Measurements from ENCODE around the gene DRP2.
"Not testable (repeated sequence)": the region's sequence is repeated elsewhere in the genome, so short reads cannot be mapped to it uniquely, and the experiment has no call there.

DRP2 gene, protein sequence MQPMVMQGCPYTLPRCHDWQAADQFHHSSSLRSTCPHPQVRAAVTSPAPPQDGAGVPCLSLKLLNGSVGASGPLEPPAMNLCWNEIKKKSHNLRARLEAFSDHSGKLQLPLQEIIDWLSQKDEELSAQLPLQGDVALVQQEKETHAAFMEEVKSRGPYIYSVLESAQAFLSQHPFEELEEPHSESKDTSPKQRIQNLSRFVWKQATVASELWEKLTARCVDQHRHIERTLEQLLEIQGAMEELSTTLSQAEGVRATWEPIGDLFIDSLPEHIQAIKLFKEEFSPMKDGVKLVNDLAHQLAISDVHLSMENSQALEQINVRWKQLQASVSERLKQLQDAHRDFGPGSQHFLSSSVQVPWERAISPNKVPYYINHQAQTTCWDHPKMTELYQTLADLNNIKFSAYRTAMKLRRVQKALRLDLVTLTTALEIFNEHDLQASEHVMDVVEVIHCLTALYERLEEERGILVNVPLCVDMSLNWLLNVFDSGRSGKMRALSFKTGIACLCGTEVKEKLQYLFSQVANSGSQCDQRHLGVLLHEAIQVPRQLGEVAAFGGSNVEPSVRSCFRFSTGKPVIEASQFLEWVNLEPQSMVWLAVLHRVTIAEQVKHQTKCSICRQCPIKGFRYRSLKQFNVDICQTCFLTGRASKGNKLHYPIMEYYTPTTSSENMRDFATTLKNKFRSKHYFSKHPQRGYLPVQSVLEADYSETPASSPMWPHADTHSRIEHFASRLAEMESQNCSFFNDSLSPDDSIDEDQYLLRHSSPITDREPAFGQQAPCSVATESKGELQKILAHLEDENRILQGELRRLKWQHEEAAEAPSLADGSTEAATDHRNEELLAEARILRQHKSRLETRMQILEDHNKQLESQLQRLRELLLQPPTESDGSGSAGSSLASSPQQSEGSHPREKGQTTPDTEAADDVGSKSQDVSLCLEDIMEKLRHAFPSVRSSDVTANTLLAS

DNA sequence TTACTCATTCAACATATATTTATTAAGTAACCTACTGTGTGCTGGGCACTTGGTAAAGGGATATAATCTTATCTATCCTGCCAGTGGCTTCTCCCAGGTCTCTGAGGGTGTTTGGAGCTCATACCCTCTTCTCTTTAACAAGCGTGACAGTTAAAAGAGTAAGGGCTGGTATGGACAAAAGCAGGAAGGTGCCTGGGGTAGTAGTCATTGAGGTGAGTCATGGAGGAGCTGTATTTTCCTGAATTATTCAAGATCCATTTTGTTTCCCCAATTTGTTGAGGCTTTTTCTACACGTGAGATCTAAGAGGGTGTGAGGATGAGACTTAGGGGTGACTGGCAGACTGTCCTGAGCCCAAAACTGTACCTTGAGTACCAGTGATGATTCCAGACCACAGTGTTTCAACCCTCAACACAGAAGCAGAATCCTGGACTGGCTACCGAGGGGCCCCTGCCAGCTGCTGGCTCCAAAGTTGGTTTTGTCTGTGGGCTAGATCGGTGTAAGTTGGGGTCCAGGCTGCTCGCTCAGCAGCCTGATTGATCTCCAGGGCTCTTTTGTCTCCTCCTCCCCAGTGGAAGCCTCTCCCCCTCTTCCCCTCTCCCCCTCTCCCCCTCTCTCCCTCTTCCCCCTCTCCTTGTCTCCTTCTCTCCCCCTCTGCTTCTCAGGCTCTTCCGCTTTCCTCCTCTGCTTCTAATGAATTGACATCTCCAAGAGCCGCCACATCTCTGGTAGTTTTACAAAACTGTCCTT, at the start of gene DRP2:
Gene DRP2 (plus strand): TSS at position 671 of the 748 bp plus-strand sequence. CDS start 11,862 bp downstream, outside the sequence.
- DNase-seq, result no peak

DNA sequence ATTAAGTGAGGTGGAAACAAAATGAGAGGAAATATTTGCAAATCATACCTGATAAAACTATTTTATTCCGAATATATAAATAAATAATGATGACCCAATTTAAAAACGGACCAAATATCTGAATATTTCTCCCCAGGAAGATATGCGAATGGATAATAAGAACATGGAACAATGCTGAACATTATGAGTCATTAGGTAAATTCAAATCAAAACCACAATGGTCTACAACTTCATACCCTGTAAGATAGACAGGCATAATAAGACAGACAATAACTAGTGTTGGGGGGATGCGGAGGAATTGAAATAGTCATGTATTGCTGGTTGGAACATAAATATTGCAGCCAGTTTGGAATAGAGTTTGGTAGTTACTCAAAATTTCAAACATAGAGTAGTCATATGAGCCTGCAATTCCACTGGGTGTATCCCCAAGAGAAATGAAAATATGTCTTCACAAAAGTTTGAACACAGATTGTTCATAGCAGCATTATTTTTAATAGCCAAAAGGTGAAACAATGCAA, 47.6 kb upstream of the DRP2 start:
- DNase-seq, result no peak

DNA sequence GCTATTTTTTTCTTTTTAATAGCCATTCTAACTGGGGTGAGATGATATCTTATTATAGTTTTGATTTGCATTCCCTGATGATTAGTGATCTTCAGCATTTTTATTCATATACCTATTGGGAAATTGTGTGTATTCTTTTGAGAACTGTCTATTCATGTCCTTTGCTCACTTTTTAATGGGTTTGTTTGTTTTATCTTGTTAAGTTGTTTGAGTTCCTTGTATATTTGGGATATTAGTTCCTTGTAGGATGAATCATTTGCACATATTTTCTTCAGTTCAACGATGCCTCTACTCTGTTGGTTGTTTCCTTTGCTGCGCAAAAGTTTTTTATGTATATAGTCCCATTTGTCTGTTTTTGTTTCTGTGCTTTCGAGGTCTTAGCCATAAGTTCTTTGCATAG, 43.1 kb upstream of the DRP2 start:
- no peak for DNase-seq

DNA sequence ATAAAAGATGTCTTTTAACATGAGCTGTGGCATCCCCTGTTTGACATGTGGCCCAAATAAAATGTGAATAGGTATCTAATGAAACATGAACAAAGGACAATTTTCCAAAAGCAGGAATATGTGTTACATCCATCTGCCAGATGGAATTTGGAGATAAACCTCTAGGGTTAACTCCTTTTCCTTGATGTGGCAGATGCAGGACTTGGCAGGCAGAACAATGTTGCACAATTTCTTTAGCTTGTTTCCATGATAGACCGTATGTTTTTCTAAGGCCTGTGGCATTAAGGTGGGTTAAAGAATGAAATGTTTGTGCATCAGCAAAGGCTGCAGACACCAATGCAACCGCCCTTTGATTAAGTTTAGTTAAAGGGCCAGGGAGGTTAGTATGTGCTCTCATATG, 34.7 kb upstream of the DRP2 start:
- not testable (repeated sequence) for DNase-seq

DNA sequence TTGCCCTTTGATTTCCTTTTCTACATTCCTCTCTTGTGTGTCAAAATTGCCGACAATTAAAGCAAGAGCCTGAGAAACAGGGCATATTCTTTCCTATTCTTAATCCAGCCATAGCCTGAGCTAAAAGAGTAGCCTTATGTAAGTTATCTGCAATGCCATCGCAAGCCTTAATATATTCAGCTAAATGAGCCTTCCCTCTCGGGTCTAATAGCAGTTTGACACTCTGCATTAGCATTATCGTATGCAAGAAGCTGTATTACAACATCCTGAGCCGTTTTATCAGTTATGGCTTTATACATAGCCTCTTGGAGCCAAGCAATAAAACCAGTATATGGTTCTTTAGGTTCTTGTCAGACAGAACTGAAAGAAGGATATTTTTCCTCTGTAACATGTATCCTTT, 31.6 kb upstream of the DRP2 start:
- DNase-seq, result not testable (repeated sequence)

DNA sequence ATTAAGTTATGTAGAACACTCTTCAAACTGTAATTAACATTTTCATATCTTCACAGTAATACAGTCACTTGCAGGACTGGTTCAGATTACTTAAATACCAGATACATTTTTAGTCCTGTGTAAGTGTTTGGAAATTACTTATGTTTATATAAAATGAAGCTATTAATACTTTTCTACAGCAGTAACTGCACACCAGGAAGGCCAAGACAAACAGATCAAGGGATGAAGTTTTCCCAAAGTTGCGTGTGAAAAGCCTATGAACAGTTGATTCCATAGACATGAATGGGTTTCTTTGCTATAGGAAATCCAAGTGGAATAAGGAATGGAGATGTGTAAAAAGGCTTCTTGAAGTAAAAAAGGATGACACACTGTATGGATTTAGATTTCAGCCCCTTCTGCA, 28.9 kb upstream of the DRP2 start:
- DNase-seq, result no peak

DNA sequence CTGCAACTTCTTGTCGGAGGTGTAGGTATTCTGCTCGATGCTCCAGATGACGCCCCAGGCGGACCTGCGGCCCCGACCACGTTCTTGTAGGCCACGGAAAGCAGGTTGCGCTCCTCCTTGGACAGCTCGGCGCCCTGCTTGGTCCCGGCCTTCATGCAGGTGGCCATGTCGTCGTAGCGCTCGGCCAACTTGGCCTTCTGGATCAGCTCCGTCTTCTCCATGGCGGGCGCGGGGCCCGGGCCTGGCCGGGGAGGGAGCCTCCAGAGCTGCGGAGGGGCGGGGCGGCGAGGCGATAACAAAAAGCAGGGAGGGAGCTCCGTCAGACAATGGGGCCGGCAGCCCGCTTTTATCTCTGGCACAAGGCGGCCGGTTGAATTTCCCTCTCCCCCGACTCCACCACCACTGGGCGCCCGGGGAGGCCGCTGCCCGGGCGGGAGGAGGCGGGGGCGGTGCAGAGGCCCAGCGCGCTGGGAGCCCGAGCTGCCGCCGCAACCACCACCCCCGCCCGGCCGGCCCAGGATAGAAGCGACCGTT, 28.3 kb upstream of the DRP2 start:
- no peak for DNase-seq

DNA sequence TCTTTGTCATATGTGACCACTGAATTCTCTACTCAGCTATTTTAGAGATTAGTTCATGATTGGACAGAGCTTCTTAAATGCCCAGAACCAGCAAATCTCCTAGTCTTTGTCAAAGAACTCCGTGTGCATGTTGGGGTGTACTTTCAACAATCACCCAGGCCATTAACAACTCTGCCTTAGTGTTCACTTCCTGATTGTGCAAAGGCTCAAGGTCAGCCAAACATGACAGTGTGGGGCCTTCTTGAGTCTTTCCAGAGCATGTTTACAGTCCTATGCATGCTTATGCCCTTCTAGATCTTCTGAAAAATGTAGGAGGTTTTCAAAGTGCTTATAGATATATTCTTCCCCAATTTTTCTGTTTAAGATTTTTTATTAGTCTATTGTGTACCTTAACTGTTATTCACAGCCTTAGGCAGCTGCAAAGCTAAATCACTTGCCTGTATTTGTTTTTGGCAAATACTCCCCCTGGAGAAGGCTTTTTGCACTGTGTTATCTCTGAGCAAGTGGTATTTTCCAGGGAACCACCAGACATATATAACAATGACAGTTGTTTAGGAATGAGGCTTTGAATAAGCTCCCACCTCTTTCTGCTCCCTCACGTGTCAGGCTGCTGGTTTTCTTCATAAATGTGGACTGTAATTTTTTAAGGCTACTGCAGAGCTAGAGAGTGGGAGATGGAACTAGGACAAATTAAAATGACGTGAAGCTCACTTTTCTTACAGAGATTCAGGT, 24.0 kb upstream of the DRP2 start:
- DNase-seq, result no peak

DNA sequence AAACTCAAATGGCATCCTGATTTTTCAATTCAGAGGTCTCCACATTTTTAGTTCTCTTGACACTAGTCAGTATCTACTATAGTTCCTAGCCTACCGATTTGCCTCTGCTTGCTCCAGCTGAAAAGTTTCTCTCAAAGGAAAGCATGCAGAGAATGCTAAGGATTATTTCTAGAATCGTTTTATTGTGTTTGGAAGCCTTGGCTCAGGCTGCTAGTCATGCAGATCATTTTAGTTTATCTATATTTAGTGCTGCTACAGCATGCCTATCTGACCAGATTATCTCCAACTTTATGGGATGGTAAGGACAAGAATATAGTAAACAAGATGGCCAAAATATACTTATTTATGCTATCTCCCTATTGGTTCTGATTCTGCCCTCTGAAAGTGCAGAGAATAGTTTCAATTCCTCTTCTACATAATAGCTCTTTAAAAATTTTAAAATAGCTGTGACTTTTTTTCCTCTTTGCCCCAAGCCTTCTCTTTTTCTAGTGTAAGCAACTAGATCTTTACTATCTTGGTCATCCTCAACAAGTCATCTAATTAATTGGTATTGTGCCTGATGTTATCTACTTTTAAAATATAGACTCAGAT, 15.7 kb upstream of the DRP2 start:
- no peak for DNase-seq

DNA sequence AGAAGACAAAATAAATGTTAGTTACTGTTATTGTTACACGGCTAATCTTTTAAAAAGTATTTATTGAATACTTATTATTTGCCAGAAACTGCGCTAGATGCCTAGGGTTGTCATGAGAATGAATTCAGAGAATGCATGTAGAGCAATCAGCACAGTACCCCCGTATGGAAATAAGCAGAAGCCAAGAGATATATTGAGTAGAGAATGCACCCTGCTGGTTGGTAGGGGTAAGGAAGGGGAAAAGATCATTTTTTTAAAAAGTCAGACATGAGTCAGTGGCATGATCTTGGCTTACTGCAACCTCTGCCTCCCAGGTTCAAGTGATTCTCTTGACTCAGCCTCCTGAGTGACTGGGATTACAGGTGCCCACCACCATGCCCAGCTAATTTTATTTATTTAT, 13.1 kb upstream of the DRP2 start:
- no peak for DNase-seq

DNA sequence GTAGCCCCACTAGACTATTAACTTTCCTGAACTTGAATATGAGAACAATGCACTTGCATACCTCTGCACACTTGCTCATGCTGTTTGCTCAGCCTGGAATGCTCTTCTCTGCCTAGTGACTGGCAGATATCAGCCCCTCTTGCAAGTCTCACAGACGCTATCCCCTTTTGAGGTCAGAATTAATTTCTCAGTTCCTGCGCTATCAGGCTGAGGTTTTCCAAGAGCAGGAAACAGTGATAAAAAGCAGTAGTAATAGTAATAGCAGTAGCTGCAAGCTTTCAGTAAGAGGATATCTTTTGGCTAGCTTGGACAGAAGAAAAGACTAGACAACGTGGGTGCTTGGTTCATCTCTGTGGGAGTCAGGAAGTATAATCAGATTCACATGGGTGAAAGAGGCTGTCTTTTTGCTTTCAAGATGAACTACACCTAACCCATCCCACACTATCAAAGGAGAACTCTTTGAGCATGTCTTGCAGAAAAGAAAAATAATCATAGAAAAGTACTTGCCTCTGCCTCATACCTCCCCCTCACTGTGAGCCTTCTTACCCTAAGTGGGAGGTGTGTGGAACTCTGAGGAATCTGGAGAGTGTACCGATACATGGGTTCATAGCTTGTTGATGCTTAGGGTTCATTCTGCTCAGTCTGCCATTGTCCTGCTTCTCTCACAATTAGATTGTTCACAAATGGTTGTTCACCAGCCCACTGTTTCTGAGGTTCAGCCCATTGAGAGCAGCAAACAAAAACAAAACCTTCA, 11.3 kb upstream of the DRP2 start:
- DNase-seq, result no peak

DNA sequence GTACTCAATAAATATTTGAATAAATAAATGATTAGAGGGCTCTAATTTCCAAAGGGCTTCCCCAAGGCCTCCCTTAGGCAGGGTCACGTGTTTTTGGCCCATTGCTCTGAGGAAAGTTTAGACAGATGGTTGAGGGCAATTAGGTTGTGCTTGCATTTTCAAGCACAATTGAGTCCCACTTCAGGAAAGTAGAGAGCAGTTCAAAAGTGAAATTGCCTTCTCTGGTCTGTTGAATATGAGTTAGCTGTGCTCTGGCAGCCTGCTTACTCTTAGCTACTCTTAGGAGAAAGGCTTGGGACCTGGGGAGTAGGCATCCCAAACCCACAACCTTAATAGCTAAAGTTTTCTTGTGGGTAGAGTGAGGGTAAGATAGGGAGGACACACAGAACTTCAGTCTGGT, 9.0 kb upstream of the DRP2 start:
- DNase-seq, result no peak

DNA sequence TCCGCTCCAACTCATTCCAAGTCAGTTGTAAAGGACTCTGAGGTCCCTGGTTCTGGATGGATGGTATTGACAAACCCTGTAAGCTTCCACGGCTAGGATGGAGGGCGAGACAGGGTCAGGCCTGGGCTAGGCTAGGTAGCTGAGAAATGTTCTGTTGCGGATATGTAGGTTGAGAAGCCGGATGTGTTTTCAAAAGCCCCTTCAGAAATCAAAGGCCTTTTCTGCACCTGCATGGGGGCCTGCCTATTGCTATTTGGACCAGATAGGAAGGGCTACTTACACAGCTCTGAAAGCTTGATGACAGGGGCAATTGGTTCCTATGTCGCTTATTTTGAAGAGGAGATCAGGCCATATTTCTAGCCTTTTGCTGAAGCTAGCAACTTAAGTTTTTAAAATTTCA, 1.9 kb upstream of the DRP2 start:
- DNase-seq, result no peak

DNA sequence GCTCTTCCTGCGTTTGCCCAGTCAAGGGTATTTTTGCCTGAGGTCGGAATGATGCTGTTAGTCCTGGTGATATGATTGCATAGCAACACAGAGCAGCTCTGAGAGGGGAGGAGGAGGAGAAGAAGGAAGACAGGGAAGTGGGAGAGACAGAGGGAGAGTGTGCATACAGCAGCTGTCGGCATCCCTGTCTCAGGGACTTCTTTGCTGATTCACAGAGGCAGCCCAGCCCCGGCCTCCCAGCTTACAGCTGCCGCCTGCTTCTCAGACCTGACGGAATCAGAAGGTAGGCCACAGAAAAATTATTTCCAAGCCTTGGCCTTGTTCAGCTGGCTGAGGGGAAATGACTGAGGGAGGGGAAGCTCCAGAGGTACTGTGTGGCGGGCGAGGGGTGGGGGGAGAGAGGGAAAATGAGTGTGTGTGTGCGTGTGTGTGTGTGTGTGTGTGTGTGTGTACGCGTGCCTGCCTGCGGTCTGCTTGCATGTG, 319 bp downstream of the DRP2 start:
- DNase-seq, result no peak

DNA sequence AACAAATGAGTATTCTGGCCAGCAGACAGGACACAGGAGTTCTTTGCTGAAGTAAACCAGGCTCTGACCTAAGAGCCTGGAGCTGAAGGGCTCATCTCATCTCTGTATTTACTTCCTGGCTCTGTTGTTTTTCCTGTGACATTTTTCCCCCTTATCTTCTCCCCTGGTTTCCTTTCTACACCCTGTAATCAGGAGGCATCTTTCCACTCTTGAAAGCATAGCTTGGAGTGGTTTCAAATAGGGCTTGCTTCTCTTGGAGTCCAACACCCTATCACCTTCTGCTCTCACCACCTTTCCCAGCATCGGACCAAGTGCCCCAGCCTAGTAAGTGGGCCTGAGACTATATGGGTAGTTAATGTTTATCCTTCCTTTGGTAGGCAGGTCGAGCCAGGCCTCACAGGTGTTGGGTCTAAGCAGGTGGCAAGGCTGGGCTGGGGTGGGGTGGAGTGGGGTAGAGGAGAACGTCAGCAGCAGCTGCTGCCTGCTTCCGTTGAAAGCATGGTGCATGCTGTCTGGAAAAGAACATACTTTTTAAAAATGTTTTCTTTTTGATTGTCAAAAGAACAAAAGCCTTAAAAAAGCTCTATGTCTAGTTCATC, 1.2 kb downstream of the DRP2 start:
- DNase-seq, result no peak

DNA sequence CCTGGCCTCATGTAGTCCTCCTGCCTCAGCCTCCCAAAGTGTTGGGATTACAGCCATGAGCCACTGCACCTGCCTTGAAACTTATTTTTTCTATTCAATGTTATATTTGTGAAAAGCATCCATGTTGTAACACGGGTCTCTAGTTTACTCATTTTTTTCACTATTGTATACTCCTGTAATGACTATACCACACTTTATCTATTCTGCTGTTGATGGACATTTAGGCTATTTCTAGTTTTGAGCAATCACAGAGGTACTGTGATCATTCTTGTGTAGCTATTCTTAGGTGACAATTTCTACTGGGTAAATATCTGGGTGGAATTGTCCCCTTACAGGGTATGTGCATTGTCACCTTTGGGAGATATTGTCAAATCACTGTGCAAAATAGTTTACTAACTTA, 3.6 kb downstream of the DRP2 start:
- no peak for DNase-seq

DNA sequence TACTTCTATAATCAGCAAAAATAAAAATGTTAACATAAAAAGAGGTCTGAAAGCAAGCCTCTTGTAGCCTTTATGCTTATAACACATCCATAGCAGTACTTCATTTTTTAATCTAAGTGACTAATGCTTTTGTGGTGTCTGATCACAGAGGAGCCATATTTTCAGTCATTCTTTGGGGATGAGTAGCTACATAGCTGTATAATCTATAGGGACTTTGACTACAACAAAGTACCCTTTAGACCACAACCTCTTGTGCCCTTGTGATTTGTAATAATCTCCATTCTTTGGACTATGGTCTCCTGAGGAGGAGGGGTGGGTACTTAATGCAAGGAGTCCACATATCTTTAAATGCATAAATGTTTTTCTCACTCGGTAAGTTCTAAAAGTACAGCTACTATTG, 9.6 kb downstream of the DRP2 start:
- no peak for DNase-seq

DNA sequence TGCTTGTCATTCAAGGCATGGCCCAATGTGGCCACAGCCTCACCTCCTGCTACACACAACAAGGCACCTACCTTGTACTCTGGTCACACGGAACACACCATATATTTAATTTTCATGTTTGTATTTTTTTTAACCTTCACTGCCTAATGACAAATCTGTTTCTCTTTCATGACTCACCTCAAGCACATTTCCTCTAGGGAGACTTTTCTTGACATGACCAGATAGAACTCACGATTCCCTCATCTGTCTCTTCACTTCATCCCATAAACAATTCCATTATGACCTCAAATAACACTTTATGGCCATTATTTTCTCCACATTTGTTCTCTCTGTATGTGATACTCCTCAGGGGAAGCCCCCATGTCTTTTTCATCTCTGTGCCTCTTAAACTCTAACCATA, 11.1 kb downstream of the DRP2 start:
- DNase-seq, result no peak

DNA sequence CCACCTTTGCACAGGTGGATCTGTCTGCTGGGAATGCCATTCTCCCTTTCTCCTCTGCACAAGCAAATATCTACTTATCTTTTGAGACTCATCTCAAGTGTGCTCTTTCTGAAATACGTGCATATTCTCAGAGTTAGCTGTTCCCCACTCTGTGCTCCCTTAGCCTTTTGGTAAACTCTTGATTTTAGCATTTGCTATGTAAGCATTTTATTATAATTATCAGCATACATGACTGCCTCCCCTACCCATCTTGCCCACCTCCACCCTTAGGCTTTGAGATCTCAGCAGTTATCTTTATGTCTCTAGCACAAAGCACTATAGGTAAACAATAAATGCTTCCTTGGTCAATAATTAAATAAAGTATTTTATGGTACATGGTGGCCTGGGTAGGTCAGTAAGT, 11.5 kb downstream of the DRP2 start:
- no peak for DNase-seq

DNA sequence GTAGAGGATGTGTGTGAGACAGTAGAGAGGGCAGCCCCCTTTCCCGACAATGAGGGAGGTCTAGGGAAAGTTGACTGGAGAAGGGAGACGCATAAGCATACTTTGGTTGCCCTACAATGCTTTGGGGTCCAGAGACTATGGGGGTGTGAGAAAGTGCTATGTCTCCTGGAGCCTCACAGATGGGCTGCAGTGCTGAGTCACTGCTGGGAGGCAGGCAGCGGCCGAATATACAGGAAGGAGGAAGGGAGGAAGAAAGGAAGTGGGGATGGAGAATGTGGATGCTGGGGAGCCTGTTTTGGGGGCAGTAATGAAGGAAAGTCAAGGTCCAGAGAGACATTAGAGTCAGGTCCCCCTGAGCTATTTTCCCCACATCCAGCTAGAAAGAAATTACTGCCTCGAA, 12.7 kb downstream of the DRP2 start:
- no peak for DNase-seq

All from NK-92 treated with Interleukin-12 subunit alpha and Interleukin-12 subunit beta, amount 100 ng/mL, for 24 hours (cell line).